ENCODE results near the gene CELF1.

CELF1 gene

GRCh38 chr11:47485107-47485506, 67.8 kb downstream of the CELF1 start:
- DNase-seq (ENCODE audit: low read depth) = no peak

- DNase-seq (ENCODE audit: low read depth) = no peak
Observed at GRCh38 chr11:47483457-47483856, 69.5 kb downstream of the CELF1 start.

- no peak for DNase-seq (ENCODE audit: low read depth)
Observed at GRCh38 chr11:47480762-47481161, 72.2 kb downstream of the CELF1 start.

GRCh38 chr11:47478651-47479329, 74.1 kb downstream of the CELF1 start:
- DNase-seq (ENCODE audit: low read depth) = no peak

- DNase-seq (ENCODE audit: low read depth) = no peak
Observed at GRCh38 chr11:47477753-47478152, 75.2 kb downstream of the CELF1 start.

GRCh38 chr11:47477323-47477722, 75.6 kb downstream of the CELF1 start:
- no peak for DNase-seq (ENCODE audit: low read depth)

- DNase-seq (ENCODE audit: low read depth) = no peak
Observed at GRCh38 chr11:47470671-47471070, 82.3 kb downstream of the CELF1 start.

GRCh38 chr11:47469361-47470179, 83.4 kb downstream of the CELF1 start:
- DNase-seq (ENCODE audit: low read depth) = no peak

GRCh38 chr11:47468598-47469214, 84.2 kb downstream of the CELF1 start:
- DNase-seq (ENCODE audit: low read depth) = no peak

GRCh38 chr11:47467357-47467756, 85.6 kb downstream of the CELF1 start:
- no peak for DNase-seq (ENCODE audit: low read depth)

GRCh38 chr11:47466701-47467250, 86.2 kb downstream of the CELF1 start:
- DNase-seq (ENCODE audit: low read depth) = no peak

GRCh38 chr11:47466201-47466600, 86.7 kb downstream of the CELF1 start:
- no peak for DNase-seq (ENCODE audit: low read depth)

GRCh38 chr11:47464483-47464882, 88.4 kb downstream of the CELF1 start:
- DNase-seq (ENCODE audit: low read depth) = no peak

- no peak for DNase-seq (ENCODE audit: low read depth)
Observed at GRCh38 chr11:47461876-47462275, 91.1 kb downstream of the CELF1 start.

- DNase-seq (ENCODE audit: low read depth) = no peak
Observed at GRCh38 chr11:47460571-47461235, 92.2 kb downstream of the CELF1 start.

- DNase-seq (ENCODE audit: low read depth) = peak; percentile 71
Observed at GRCh38 chr11:47454258-47454671, 98.7 kb downstream of the CELF1 start.

GRCh38 chr11:47453365-47453764, 99.6 kb downstream of the CELF1 start:
- no peak for DNase-seq (ENCODE audit: low read depth)

GRCh38 chr11:47451990-47452389, 100.9 kb downstream of the CELF1 start:
- DNase-seq (ENCODE audit: low read depth) = no peak

GRCh38 chr11:47451436-47451835, 101.5 kb downstream of the CELF1 start:
- no peak for DNase-seq (ENCODE audit: low read depth)

GRCh38 chr11:47449541-47449940, 103.4 kb downstream of the CELF1 start:
- DNase-seq (ENCODE audit: low read depth) = no peak

- no peak for DNase-seq (ENCODE audit: low read depth)
Observed at GRCh38 chr11:47448566-47449427, 104.1 kb downstream of the CELF1 start, which contains the start of gene RAPSN. Gene RAPSN, minus strand, starts transcription at chr11:47449136. Its CDS starts 172 bp downstream, at chr11:47448964.

Measured in GM04504 (cell line).